HUES6 (cell line): ENCODE results near the gene CAMK1D.

Experiments
- H3K27ac ChIP-seq: 2 replicates; pipeline ENCODE4 v1.7.0; 2013; ENCODE audit warnings: low read depth, mild to moderate bottlenecking, low read length, inconsistent platforms
- H3K27me3 ChIP-seq: 2 replicates; pipeline ENCODE4 v1.6.1; 2013; ENCODE audit warnings: low read length; ENCODE audit not compliant: control insufficient read depth, insufficient read depth
- H3K36me3 ChIP-seq: 2 replicates; pipeline ENCODE4 v1.6.1; 2013; ENCODE audit warnings: low read length; ENCODE audit not compliant: control insufficient read depth, insufficient read depth
- H3K4me1 ChIP-seq: 2 replicates; pipeline ENCODE4 v1.6.1; 2013; ENCODE audit warnings: low read length; ENCODE audit not compliant: control insufficient read depth, insufficient read depth
- H3K4me3 ChIP-seq: 2 replicates; pipeline ENCODE4 v1.5.1; 2013; ENCODE audit warnings: low read depth, low read length
- H3K9ac ChIP-seq: one replicate; pipeline ENCODE4 v1.6.1; 2013; ENCODE audit warnings: mild to moderate bottlenecking, low read length
- H3K9me3 ChIP-seq: 2 replicates; pipeline ENCODE4 v1.6.1; 2013; ENCODE audit warnings: low read depth, low read length; ENCODE audit not compliant: control insufficient read depth, insufficient read depth

The CAMK1D gene

GRCh38 chr10:12822126-12822892, 473.0 kb downstream of the CAMK1D start:
- Histone ChIP-seq H3K27ac (no peak overlapping the region), H3K36me3 (no peaks in the 10 kb centered on the region), H3K27me3 (no peaks in the 10 kb centered on the region), H3K9me3 (no peaks in the 10 kb centered on the region), H3K4me3 (no peak overlapping the region), H3K9ac (no peak overlapping the region), H3K4me1 (peaks cover 13% of the 10 kb centered on the region; the same call in 1 of the 2 replicates)

DNA sequence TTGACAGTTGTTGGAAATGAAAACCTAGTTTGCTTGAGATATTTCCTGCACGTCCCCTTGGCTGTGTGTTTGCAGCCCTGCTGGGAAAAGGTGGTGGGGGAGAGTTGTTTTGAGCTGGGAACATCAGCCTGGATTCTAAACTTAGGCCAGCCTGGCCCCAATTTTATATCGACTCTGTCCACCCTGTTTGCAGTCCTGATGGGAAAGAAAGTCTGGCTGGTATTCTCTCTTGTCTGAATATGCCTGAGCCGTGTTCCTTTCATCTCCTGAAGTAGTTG, 473.5 kb downstream of the CAMK1D start:
- H3K27me3 ChIP-seq = no peaks in the 10 kb centered on the region
- no peak overlapping the region for H3K4me3 ChIP-seq
- H3K27ac ChIP-seq = no peak overlapping the region
- H3K36me3 ChIP-seq = no peaks in the 10 kb centered on the region
- H3K4me1 ChIP-seq = peaks cover 13% of the 10 kb centered on the region; the same call in 1 of the 2 replicates
- no peak overlapping the region for H3K9ac ChIP-seq
- no peaks in the 10 kb centered on the region for H3K9me3 ChIP-seq

DNA sequence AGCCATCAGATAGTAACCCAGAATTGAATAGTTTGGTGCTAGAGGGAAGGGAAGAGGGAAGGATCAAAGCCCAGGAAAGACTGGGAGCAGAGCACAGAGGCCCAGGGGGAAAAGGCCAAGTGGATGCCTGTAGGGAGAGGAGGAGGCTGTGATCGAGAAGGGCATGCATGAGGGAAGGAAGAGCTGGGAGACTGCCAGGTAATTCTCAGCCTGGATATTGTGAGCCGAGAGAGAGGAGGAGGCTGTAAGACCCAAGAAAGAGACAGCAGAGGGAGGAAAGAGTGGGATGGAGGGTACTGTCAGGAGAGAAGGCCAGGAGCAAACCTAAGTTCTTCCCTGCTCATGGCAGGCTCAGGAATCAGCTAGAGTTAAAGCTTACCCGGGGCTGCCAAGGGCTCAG, 474.0 kb downstream of the CAMK1D start:
- Histone ChIP-seq H3K27me3 (no peaks in the 10 kb centered on the region), H3K27ac (no peak overlapping the region), H3K36me3 (no peaks in the 10 kb centered on the region), H3K4me3 (no peak overlapping the region), H3K4me1 (peaks cover 13% of the 10 kb centered on the region; the same call in 1 of the 2 replicates), H3K9me3 (no peaks in the 10 kb centered on the region), H3K9ac (no peak overlapping the region)

- Histone ChIP-seq H3K9ac (no peak overlapping the region), H3K4me1 (no peaks in the 10 kb centered on the region), H3K27ac (no peak overlapping the region), H3K36me3 (no peaks in the 10 kb centered on the region), H3K27me3 (no peaks in the 10 kb centered on the region), H3K4me3 (no peak overlapping the region), H3K9me3 (no peaks in the 10 kb centered on the region)
Measured at GRCh38 chr10:12825260-12825849, 476.0 kb downstream of the CAMK1D start.

- Histone ChIP-seq H3K36me3 (no peaks in the 10 kb centered on the region), H3K9ac (no peak overlapping the region), H3K4me1 (no peaks in the 10 kb centered on the region), H3K4me3 (no peak overlapping the region), H3K27ac (no peak overlapping the region), H3K9me3 (no peaks in the 10 kb centered on the region), H3K27me3 (no peaks in the 10 kb centered on the region)
Measured at GRCh38 chr10:12826800-12827372, 477.5 kb downstream of the CAMK1D start.

GRCh38 chr10:12828736-12829135, 479.4 kb downstream of the CAMK1D start:
- Histone ChIP-seq H3K4me1 (no peaks in the 10 kb centered on the region), H3K9me3 (no peaks in the 10 kb centered on the region), H3K9ac (no peak overlapping the region), H3K27ac (no peak overlapping the region), H3K4me3 (no peak overlapping the region), H3K36me3 (no peaks in the 10 kb centered on the region), H3K27me3 (no peaks in the 10 kb centered on the region)

- Histone ChIP-seq H3K9me3 (no peaks in the 10 kb centered on the region), H3K36me3 (no peaks in the 10 kb centered on the region), H3K9ac (no peak overlapping the region), H3K4me3 (no peak overlapping the region), H3K4me1 (no peaks in the 10 kb centered on the region), H3K27ac (no peak overlapping the region), H3K27me3 (no peaks in the 10 kb centered on the region)
Measured at GRCh38 chr10:12829831-12830390, 480.6 kb downstream of the CAMK1D start.

DNA sequence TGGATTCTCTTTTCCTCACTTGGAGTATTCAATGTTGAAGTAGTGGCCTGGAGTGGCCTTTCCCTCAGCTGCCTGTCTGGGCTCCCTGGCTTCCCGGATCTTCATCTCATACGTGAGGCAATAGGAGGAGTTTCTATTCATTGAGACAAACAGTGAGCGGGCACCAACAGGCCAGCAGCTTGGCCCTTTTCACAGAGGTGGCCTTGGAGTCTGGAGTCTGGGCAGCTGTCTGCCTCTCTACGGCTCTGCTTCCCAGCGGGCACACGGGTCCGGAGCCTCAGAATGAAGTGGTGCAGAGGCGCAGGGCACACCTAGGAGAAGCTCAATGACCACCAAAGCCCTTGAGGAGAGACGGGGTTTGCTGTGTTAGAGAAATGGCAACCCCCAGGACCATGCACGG, 482.7 kb downstream of the CAMK1D start:
- H3K4me1 ChIP-seq = no peaks in the 10 kb centered on the region
- no peak overlapping the region for H3K27ac ChIP-seq
- no peak overlapping the region for H3K9ac ChIP-seq
- no peaks in the 10 kb centered on the region for H3K9me3 ChIP-seq
- H3K36me3 ChIP-seq = no peaks in the 10 kb centered on the region
- H3K4me3 ChIP-seq = no peak overlapping the region
- H3K27me3 ChIP-seq = no peaks in the 10 kb centered on the region

GRCh38 chr10:12833451-12833850, 484.1 kb downstream of the CAMK1D start:
- H3K4me1 ChIP-seq = no peaks in the 10 kb centered on the region
- no peaks in the 10 kb centered on the region for H3K27me3 ChIP-seq
- no peaks in the 10 kb centered on the region for H3K9me3 ChIP-seq
- no peak overlapping the region for H3K27ac ChIP-seq
- no peak overlapping the region for H3K4me3 ChIP-seq
- H3K36me3 ChIP-seq = no peaks in the 10 kb centered on the region
- no peak overlapping the region for H3K9ac ChIP-seq

- no peaks in the 10 kb centered on the region for H3K27me3 ChIP-seq
- H3K36me3 ChIP-seq = no peaks in the 10 kb centered on the region
- no peak overlapping the region for H3K4me3 ChIP-seq
- H3K4me1 ChIP-seq = 0 out of 2 replicates have a peak, but pooled peaks cover 2% of the 10 kb centered on the region
- no peak overlapping the region for H3K9ac ChIP-seq
- H3K9me3 ChIP-seq = no peaks in the 10 kb centered on the region
- no peak overlapping the region for H3K27ac ChIP-seq
Measured at GRCh38 chr10:12834116-12834665, 484.8 kb downstream of the CAMK1D start.

GRCh38 chr10:12834721-12835120, 485.4 kb downstream of the CAMK1D start:
- 0 out of 2 replicates have a peak, but pooled peaks cover 5% of the 10 kb centered on the region for H3K4me1 ChIP-seq
- no peaks in the 10 kb centered on the region for H3K27me3 ChIP-seq
- no peaks in the 10 kb centered on the region for H3K36me3 ChIP-seq
- no peak overlapping the region for H3K27ac ChIP-seq
- no peaks in the 10 kb centered on the region for H3K9me3 ChIP-seq
- H3K4me3 ChIP-seq = no peak overlapping the region
- no peak overlapping the region for H3K9ac ChIP-seq
